ENCODE results near the gene CAMTA1. TPM values are rescaled to one million over a fixed set of nuclear protein-coding genes. Genes with fewer than 3 reads are reported as not detected.

Gene CAMTA1
- total RNA-seq, 2 experiments from 2014 or later: 39.3 to 48.8 TPM

GRCh38 chr1:7457811-7458210 lies 672.6 kb downstream of the CAMTA1 start:
- POLR2A ChIA-PET: no interaction called here
- no peak overlapping the region for H3K4me3 Mint-ChIP-seq
- CTCF ChIA-PET: no interaction called here
- H3K9me3 Mint-ChIP-seq: no peaks in the 10 kb centered on the region
- H3K4me1 Mint-ChIP-seq: no peaks in the 10 kb centered on the region
- DNase-seq: no peak
- H3K27me3 Mint-ChIP-seq: no peaks in the 10 kb centered on the region
- no peaks in the 10 kb centered on the region for H3K36me3 Mint-ChIP-seq (ENCODE audit: low read depth)
- H3K27ac Mint-ChIP-seq: no peak overlapping the region

- DNase-seq: no peak
- ChIA-PET CTCF (no interaction called here), POLR2A (no interaction called here)
- Mint-ChIP-seq H3K27me3 (no peaks in the 10 kb centered on the region), H3K4me1 (no peaks in the 10 kb centered on the region), H3K36me3 (ENCODE audit: low read depth) (no peaks in the 10 kb centered on the region), H3K4me3 (no peak overlapping the region), H3K27ac (no peak overlapping the region), H3K9me3 (no peaks in the 10 kb centered on the region)
Observed at GRCh38 chr1:7458946-7459345, 673.7 kb downstream of the CAMTA1 start.

GRCh38 chr1:7459914-7460313 lies 674.7 kb downstream of the CAMTA1 start:
- ChIA-PET CTCF (no interaction called here), POLR2A (no interaction called here)
- DNase-seq: no peak
- Mint-ChIP-seq H3K27ac (no peak overlapping the region), H3K4me1 (no peaks in the 10 kb centered on the region), H3K4me3 (no peak overlapping the region), H3K27me3 (no peaks in the 10 kb centered on the region), H3K9me3 (no peaks in the 10 kb centered on the region), H3K36me3 (ENCODE audit: low read depth) (no peaks in the 10 kb centered on the region)

- H3K4me1 Mint-ChIP-seq: no peaks in the 10 kb centered on the region
- CTCF ChIA-PET: interaction anchor here (1.2 kb wide), 1 partner anchor 14 kb away, joined by 3 read pairs; no protein-coding TSS in a partner anchor
- no peaks in the 10 kb centered on the region for H3K9me3 Mint-ChIP-seq
- no peak overlapping the region for H3K27ac Mint-ChIP-seq
- H3K4me3 Mint-ChIP-seq: no peak overlapping the region
- no peaks in the 10 kb centered on the region for H3K27me3 Mint-ChIP-seq
- DNase-seq: no peak
- no peaks in the 10 kb centered on the region for H3K36me3 Mint-ChIP-seq (ENCODE audit: low read depth)
- POLR2A ChIA-PET: no interaction called here
Observed at GRCh38 chr1:7460807-7461206, 675.6 kb downstream of the CAMTA1 start.

- Mint-ChIP-seq H3K4me1 (no peaks in the 10 kb centered on the region), H3K4me3 (no peak overlapping the region), H3K36me3 (ENCODE audit: low read depth) (no peaks in the 10 kb centered on the region), H3K9me3 (no peaks in the 10 kb centered on the region), H3K27ac (no peak overlapping the region), H3K27me3 (no peaks in the 10 kb centered on the region)
- ChIA-PET CTCF (interaction anchor here (0.8 kb wide), 1 partner anchor 13 kb away, joined by 3 read pairs; no protein-coding TSS in a partner anchor), POLR2A (no interaction called here)
- no peak for DNase-seq
Observed at GRCh38 chr1:7462617-7463016, 677.4 kb downstream of the CAMTA1 start.

GRCh38 chr1:7463526-7463925 lies 678.3 kb downstream of the CAMTA1 start:
- no peaks in the 10 kb centered on the region for H3K36me3 Mint-ChIP-seq (ENCODE audit: low read depth)
- H3K4me3 Mint-ChIP-seq: no peak overlapping the region
- H3K27me3 Mint-ChIP-seq: no peaks in the 10 kb centered on the region
- H3K4me1 Mint-ChIP-seq: no peaks in the 10 kb centered on the region
- CTCF ChIA-PET: no interaction called here
- no peak for DNase-seq
- no peaks in the 10 kb centered on the region for H3K9me3 Mint-ChIP-seq
- H3K27ac Mint-ChIP-seq: no peak overlapping the region
- POLR2A ChIA-PET: no interaction called here

GRCh38 chr1:7464736-7465135 lies 679.5 kb downstream of the CAMTA1 start:
- Mint-ChIP-seq H3K4me3 (no peak overlapping the region), H3K27ac (no peak overlapping the region), H3K36me3 (ENCODE audit: low read depth) (no peaks in the 10 kb centered on the region), H3K9me3 (no peaks in the 10 kb centered on the region), H3K4me1 (no peaks in the 10 kb centered on the region), H3K27me3 (no peaks in the 10 kb centered on the region)
- no peak for DNase-seq
- POLR2A ChIA-PET: no interaction called here
- CTCF ChIA-PET: no interaction called here

- H3K9me3 Mint-ChIP-seq: no peaks in the 10 kb centered on the region
- H3K27ac Mint-ChIP-seq: no peak overlapping the region
- no peaks in the 10 kb centered on the region for H3K36me3 Mint-ChIP-seq (ENCODE audit: low read depth)
- CTCF ChIA-PET: interaction anchor here (0.5 kb wide), 1 partner anchor 27 kb away, joined by 5 read pairs; no protein-coding TSS in a partner anchor
- H3K27me3 Mint-ChIP-seq: no peaks in the 10 kb centered on the region
- no peak overlapping the region for H3K4me3 Mint-ChIP-seq
- POLR2A ChIA-PET: no interaction called here
- H3K4me1 Mint-ChIP-seq: no peaks in the 10 kb centered on the region
- no peak for DNase-seq
Observed at GRCh38 chr1:7467476-7468175, 682.4 kb downstream of the CAMTA1 start.

- H3K4me3 Mint-ChIP-seq: no peak overlapping the region
- H3K27me3 Mint-ChIP-seq: no peaks in the 10 kb centered on the region
- H3K27ac Mint-ChIP-seq: no peak overlapping the region
- ChIA-PET CTCF (no interaction called here), POLR2A (no interaction called here)
- no peaks in the 10 kb centered on the region for H3K9me3 Mint-ChIP-seq
- no peaks in the 10 kb centered on the region for H3K4me1 Mint-ChIP-seq
- DNase-seq: no peak
- no peaks in the 10 kb centered on the region for H3K36me3 Mint-ChIP-seq (ENCODE audit: low read depth)
Observed at GRCh38 chr1:7468248-7468647, 683.0 kb downstream of the CAMTA1 start.

- Mint-ChIP-seq H3K4me3 (no peak overlapping the region), H3K36me3 (ENCODE audit: low read depth) (no peaks in the 10 kb centered on the region), H3K9me3 (no peaks in the 10 kb centered on the region), H3K27ac (no peak overlapping the region), H3K4me1 (no peaks in the 10 kb centered on the region), H3K27me3 (no peaks in the 10 kb centered on the region)
- ChIA-PET CTCF (no interaction called here), POLR2A (no interaction called here)
- no peak for DNase-seq
Observed at GRCh38 chr1:7469255-7469938, 684.1 kb downstream of the CAMTA1 start.

- ChIA-PET CTCF (no interaction called here), POLR2A (no interaction called here)
- Mint-ChIP-seq H3K4me1 (no peaks in the 10 kb centered on the region), H3K4me3 (no peak overlapping the region), H3K36me3 (ENCODE audit: low read depth) (no peaks in the 10 kb centered on the region), H3K27ac (no peak overlapping the region), H3K9me3 (no peaks in the 10 kb centered on the region), H3K27me3 (no peaks in the 10 kb centered on the region)
- no peak for DNase-seq
Observed at GRCh38 chr1:7470904-7471638, 685.8 kb downstream of the CAMTA1 start.

- ChIA-PET CTCF (no interaction called here), POLR2A (no interaction called here)
- no peak for DNase-seq
- Mint-ChIP-seq H3K9me3 (no peaks in the 10 kb centered on the region), H3K4me3 (no peak overlapping the region), H3K27ac (no peak overlapping the region), H3K27me3 (no peaks in the 10 kb centered on the region), H3K36me3 (ENCODE audit: low read depth) (no peaks in the 10 kb centered on the region), H3K4me1 (no peaks in the 10 kb centered on the region)
Observed at GRCh38 chr1:7471836-7472235, 686.6 kb downstream of the CAMTA1 start.

- DNase-seq: no peak
- Mint-ChIP-seq H3K4me1 (no peaks in the 10 kb centered on the region), H3K4me3 (no peak overlapping the region), H3K9me3 (no peaks in the 10 kb centered on the region), H3K27ac (no peak overlapping the region), H3K36me3 (ENCODE audit: low read depth) (no peaks in the 10 kb centered on the region), H3K27me3 (no peaks in the 10 kb centered on the region)
- ChIA-PET CTCF (no interaction called here), POLR2A (no interaction called here)
Observed at GRCh38 chr1:7473223-7474142, 688.2 kb downstream of the CAMTA1 start.
